Measurements from ENCODE around the gene MAPK10.

Gene MAPK10

DNA sequence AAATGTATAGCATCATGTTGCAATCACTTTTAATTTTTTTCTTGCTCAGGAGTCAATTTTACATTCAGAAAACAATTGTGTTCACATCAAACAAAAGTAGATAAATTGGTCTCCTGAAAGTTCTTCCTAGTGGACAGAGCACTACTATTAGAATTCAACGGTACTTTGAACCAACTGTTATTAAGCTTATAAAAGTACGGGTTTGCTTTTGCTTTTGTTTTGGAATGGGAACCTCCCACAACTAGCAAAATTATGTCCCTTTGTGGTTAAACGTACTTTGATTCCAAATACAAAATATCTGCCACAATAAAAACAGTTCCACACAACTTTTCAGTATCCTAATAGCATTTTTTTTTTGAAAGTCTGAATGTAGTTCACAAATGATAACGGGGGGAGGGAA, 8.6 kb upstream of the MAPK10 start:
- Histone ChIP-seq H3K4me3 (ENCODE audit: low read length) (no peak overlapping the region), H3K27ac (ENCODE audit: low read depth, low read length) (no peak overlapping the region), H3K36me3 (ENCODE audit: control insufficient read depth, insufficient read depth, low read length) (no peaks in the 10 kb centered on the region), H3K27me3 (ENCODE audit: control insufficient read depth, insufficient read depth, low read length) (no peaks in the 10 kb centered on the region), H3K9ac (ENCODE audit: low read length) (no peak overlapping the region), H3K4me1 (ENCODE audit: control insufficient read depth, insufficient read depth, low read length) (no peaks in the 10 kb centered on the region)

DNA sequence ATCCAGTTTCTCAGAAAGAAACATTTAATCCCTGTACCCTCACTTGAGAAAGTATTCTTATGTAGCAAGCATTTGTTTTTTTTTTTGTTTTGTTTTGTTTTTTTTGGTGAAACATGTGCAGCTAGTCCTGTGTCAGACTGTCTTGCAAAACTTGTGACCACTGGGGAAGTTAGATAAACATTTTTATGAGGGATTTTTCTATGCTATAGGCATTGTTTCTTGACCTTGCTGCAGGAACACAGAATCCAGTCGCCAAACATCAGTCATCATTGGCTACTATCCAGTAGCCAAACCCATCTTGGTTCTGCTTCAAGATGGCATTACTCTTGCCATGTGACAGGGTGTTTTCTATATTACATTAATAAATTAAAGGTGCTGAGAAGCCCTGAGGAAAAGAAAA, 7.7 kb upstream of the MAPK10 start:
- no peaks in the 10 kb centered on the region for H3K4me1 ChIP-seq (ENCODE audit: control insufficient read depth, insufficient read depth, low read length)

DNA sequence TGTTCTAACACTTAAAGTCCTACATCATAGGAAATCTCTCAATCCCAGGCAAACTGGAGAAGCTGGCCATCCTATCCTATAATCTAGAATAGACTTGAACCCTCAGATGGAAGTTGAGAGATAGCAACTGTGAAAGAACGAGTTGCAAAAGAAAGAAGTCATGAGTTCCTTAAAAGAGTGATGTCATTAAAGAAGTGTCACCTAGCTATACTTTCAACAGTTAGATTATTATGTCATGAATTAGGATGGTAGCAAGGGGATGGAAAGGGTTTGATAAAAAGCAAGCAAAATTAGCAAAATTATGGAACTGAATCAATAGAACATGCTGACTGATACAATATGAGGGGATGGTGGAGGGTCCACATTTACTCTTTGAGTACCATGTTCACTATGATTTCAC, 7.1 kb upstream of the MAPK10 start:
- H3K9ac ChIP-seq (ENCODE audit: low read length): no peak overlapping the region
- no peak overlapping the region for H3K4me3 ChIP-seq (ENCODE audit: low read length)
- no peaks in the 10 kb centered on the region for H3K27me3 ChIP-seq (ENCODE audit: control insufficient read depth, insufficient read depth, low read length)
- no peak overlapping the region for H3K27ac ChIP-seq (ENCODE audit: low read depth, low read length)
- H3K4me1 ChIP-seq (ENCODE audit: control insufficient read depth, insufficient read depth, low read length): no peaks in the 10 kb centered on the region
- no peaks in the 10 kb centered on the region for H3K36me3 ChIP-seq (ENCODE audit: control insufficient read depth, insufficient read depth, low read length)

More for the DNA sequence above, 7.7 kb upstream of the MAPK10 start:
- Histone ChIP-seq H3K27ac (ENCODE audit: low read depth, low read length) (no peak overlapping the region), H3K27me3 (ENCODE audit: control insufficient read depth, insufficient read depth, low read length) (no peaks in the 10 kb centered on the region), H3K9ac (ENCODE audit: low read length) (no peak overlapping the region), H3K36me3 (ENCODE audit: control insufficient read depth, insufficient read depth, low read length) (no peaks in the 10 kb centered on the region), H3K4me3 (ENCODE audit: low read length) (no peak overlapping the region)

DNA sequence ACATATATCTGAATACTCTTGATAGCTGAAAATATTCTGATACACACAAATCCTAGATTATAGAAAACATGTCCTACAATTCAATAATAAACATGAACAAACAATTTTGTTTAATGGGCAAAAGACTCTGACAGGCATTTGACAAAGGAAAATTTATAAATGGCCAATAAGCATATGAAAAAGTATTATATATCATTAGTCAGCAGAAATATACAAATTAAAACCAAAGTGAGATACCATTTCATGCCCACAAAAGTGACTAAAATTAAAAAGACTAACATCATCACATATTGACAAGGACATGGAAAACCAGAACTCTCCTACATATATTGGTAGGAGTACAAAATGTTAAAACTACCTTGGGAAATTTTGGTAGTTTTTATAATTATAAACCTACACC, 2.7 kb upstream of the MAPK10 start:
- Histone ChIP-seq H3K27ac (ENCODE audit: low read depth, low read length) (no peak overlapping the region), H3K4me1 (ENCODE audit: control insufficient read depth, insufficient read depth, low read length) (no peaks in the 10 kb centered on the region), H3K9ac (ENCODE audit: low read length) (no peak overlapping the region), H3K4me3 (ENCODE audit: low read length) (no peak overlapping the region), H3K27me3 (ENCODE audit: control insufficient read depth, insufficient read depth, low read length) (no peaks in the 10 kb centered on the region), H3K36me3 (ENCODE audit: control insufficient read depth, insufficient read depth, low read length) (no peaks in the 10 kb centered on the region)

DNA sequence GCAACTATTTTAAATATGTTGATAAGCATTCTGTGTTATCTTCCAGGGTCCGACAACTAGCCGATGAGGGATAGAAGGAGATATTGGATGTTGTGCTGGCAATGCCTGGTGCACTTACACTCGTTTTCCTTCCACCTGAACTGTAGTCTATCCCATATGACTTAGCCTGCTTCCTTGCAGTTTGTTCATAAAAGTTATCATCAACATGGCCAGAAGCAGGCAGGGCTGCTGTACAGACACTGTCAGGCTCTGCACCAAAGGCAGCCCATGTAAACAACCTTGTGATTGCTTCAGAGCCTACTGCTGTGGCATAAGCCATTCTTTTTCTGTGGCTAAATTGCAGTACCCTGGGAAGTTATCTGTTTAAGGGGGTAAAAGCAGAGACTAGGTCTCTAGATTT, 1.6 kb downstream of the MAPK10 start:
- Histone ChIP-seq H3K4me3 (ENCODE audit: low read length) (no peak overlapping the region), H3K27me3 (ENCODE audit: control insufficient read depth, insufficient read depth, low read length) (no peaks in the 10 kb centered on the region), H3K4me1 (ENCODE audit: control insufficient read depth, insufficient read depth, low read length) (no peaks in the 10 kb centered on the region), H3K9ac (ENCODE audit: low read length) (no peak overlapping the region), H3K36me3 (ENCODE audit: control insufficient read depth, insufficient read depth, low read length) (no peaks in the 10 kb centered on the region), H3K27ac (ENCODE audit: low read depth, low read length) (no peak overlapping the region)

DNA sequence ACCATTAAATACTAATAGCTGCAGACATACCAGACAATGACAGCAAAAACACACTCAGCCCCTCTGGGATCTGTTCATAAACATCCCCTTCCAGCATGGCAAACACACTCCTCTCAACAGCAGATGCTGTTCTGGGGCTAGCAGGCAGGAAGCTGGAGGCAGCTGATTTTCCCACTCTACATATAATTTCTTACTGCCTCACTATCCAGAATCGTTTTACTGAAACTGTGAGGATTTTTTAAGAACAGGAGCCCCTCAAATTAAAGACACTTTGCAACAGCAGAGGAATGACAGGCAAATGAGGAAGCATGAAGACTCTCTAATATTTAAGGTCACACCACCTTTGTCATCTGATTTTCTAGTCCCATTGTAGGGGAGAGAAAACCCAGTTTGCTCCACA, 2.2 kb downstream of the MAPK10 start:
- Histone ChIP-seq H3K9ac (ENCODE audit: low read length) (no peak overlapping the region), H3K4me1 (ENCODE audit: control insufficient read depth, insufficient read depth, low read length) (no peaks in the 10 kb centered on the region), H3K27me3 (ENCODE audit: control insufficient read depth, insufficient read depth, low read length) (no peaks in the 10 kb centered on the region), H3K27ac (ENCODE audit: low read depth, low read length) (no peak overlapping the region), H3K4me3 (ENCODE audit: low read length) (no peak overlapping the region), H3K36me3 (ENCODE audit: control insufficient read depth, insufficient read depth, low read length) (no peaks in the 10 kb centered on the region)

DNA sequence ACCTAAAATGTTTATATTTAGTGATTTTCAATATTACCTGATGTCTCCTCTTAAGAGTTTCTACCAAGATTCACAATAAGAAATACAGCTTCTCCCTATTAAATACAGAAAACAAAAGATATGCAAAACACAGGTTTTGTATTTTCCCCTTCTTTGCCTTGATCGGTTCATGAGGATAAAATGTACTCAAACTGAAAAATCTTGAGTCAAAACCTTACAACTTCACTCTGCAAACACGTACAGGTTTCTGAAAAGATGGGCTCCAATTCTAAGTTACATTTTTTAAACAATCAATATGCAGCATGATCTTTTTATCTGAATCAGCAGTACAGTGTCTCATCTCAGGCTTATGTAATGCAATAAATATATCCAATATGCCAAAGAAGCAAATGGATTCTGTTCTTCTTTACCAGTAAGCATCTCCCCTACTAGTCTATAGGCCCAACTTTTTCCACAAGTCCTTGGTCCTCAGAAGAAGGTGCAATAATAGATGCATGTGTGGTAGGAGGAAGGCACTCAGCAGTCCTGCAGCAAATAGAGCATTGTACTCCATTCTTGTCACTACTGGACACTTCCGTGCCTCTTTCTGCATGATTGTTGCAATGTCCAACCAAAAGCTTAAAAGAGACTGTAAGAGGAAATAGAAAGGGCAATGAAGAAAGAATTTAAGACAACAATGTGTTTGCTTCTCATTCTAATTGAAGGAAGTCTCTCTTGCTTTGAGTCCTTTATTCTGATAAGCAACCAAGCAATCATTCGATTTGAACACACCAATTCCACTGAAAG, 3.2 kb downstream of the MAPK10 start:
- Histone ChIP-seq H3K9ac (ENCODE audit: low read length) (no peak overlapping the region), H3K36me3 (ENCODE audit: control insufficient read depth, insufficient read depth, low read length) (no peaks in the 10 kb centered on the region), H3K27ac (ENCODE audit: low read depth, low read length) (no peak overlapping the region), H3K4me1 (ENCODE audit: control insufficient read depth, insufficient read depth, low read length) (no peaks in the 10 kb centered on the region), H3K27me3 (ENCODE audit: control insufficient read depth, insufficient read depth, low read length) (no peaks in the 10 kb centered on the region), H3K4me3 (ENCODE audit: low read length) (no peak overlapping the region)

DNA sequence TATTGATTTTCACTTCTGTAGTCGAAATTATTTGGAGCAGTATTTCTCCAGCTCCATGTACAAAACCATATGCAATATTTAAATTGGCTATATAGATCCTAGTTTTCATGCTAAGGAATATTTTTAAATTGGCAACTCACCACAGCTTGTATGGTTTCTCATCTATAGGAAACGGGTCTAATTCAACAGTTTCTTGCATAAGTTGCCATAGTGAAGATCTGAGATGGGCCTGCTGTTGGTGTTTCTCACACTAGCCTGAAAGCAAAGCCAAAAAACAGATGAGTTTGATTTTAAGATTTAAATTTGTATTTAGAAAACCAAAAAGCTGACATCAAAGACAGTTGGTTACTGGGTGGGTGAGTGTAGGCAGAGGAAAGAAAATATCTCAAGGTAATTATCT, 5.5 kb downstream of the MAPK10 start:
- H3K4me1 ChIP-seq (ENCODE audit: control insufficient read depth, insufficient read depth, low read length): no peaks in the 10 kb centered on the region
- H3K9ac ChIP-seq (ENCODE audit: low read length): no peak overlapping the region
- no peak overlapping the region for H3K4me3 ChIP-seq (ENCODE audit: low read length)
- H3K36me3 ChIP-seq (ENCODE audit: control insufficient read depth, insufficient read depth, low read length): no peaks in the 10 kb centered on the region
- no peak overlapping the region for H3K27ac ChIP-seq (ENCODE audit: low read depth, low read length)
- no peaks in the 10 kb centered on the region for H3K27me3 ChIP-seq (ENCODE audit: control insufficient read depth, insufficient read depth, low read length)

DNA sequence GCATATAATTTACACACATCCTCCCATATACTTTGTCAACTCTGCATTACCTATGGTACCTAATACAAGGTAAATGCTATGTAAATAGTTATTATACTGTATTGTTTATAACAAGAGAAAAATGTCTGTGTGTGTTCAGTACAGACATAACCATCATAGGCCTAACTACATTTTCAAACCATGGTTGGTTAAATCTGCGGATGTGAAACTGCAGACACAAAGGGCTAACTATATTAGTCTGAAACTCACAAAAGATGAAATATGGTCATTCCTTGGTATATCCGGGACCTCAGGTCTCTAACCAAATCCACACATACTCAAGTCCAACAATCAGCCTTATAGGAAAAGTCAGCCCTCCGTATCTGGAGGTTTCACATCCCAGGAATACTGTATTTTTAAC, 13.5 kb downstream of the MAPK10 start:
- H3K27me3 ChIP-seq (ENCODE audit: control insufficient read depth, insufficient read depth, low read length): no peaks in the 10 kb centered on the region
- H3K4me3 ChIP-seq (ENCODE audit: low read length): no peak overlapping the region
- no peak overlapping the region for H3K27ac ChIP-seq (ENCODE audit: low read depth, low read length)
- no peak overlapping the region for H3K9ac ChIP-seq (ENCODE audit: low read length)
- H3K4me1 ChIP-seq (ENCODE audit: control insufficient read depth, insufficient read depth, low read length): no peaks in the 10 kb centered on the region
- H3K36me3 ChIP-seq (ENCODE audit: control insufficient read depth, insufficient read depth, low read length): no peaks in the 10 kb centered on the region

DNA sequence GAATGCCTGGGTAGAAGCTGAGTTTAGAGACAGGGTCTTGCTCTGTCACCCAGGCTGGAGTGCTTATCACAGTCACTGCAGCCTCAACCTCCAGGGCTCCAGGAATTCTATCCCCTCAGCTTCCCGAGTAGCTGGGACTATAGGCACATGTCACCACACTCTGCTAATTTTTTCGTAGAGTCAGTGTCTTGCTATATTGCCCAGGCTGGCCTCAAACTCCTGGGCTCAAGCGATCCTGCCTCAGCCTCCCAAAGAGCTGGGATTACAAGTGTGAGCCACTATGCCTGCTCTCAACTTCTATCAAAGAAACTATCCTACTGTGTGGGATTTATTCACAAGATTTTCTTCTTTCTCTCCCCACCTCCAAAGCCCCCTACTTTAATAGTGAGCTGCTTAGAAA, 15.7 kb downstream of the MAPK10 start:
- Histone ChIP-seq H3K27ac (ENCODE audit: low read depth, low read length) (no peak overlapping the region), H3K4me1 (ENCODE audit: control insufficient read depth, insufficient read depth, low read length) (no peaks in the 10 kb centered on the region), H3K36me3 (ENCODE audit: control insufficient read depth, insufficient read depth, low read length) (no peaks in the 10 kb centered on the region), H3K9ac (ENCODE audit: low read length) (no peak overlapping the region), H3K27me3 (ENCODE audit: control insufficient read depth, insufficient read depth, low read length) (no peaks in the 10 kb centered on the region), H3K4me3 (ENCODE audit: low read length) (no peak overlapping the region)

DNA sequence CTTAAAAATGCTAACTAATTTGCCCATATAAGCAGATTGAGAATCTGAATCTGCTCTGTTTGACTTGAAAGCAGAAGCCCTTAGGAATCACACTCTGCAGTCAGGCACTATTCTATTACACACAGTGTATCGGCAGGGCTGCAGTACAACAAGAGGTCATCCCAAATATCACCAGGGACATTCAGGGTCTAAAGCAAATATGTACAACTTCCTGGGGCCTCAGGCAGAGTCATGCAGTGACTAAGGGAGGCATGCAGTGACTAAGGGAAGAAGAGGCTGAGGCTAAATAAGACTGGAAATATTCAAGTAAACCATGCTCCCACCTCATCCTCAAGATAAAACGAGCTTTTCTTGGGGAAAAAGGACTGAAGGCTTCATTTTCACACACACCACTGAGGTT, 20.9 kb downstream of the MAPK10 start:
- H3K4me1 ChIP-seq (ENCODE audit: control insufficient read depth, insufficient read depth, low read length): no peaks in the 10 kb centered on the region
- H3K9ac ChIP-seq (ENCODE audit: low read length): no peak overlapping the region
- no peak overlapping the region for H3K27ac ChIP-seq (ENCODE audit: low read depth, low read length)
- H3K4me3 ChIP-seq (ENCODE audit: low read length): no peak overlapping the region
- no peaks in the 10 kb centered on the region for H3K36me3 ChIP-seq (ENCODE audit: control insufficient read depth, insufficient read depth, low read length)
- H3K27me3 ChIP-seq (ENCODE audit: control insufficient read depth, insufficient read depth, low read length): no peaks in the 10 kb centered on the region

DNA sequence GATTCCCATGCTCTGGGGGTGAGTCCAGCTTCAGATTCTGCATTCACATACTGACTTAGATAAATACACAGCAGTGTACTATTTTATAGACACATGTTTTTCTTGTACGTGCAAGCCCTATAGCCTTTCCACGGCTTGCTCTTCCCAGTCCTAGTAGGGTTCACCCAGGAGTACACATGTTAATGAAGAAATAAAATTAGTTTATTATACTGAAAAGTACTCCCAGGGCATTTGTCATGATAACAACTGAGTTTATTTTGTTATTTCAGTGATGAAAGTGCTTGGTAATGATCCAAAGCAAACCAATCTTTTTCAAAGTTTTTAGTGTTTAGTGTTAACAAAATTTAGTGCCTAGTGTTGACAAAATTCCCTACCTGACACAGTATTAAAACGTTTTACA, 21.3 kb downstream of the MAPK10 start:
- Histone ChIP-seq H3K27ac (ENCODE audit: low read depth, low read length) (no peak overlapping the region), H3K4me1 (ENCODE audit: control insufficient read depth, insufficient read depth, low read length) (no peaks in the 10 kb centered on the region), H3K36me3 (ENCODE audit: control insufficient read depth, insufficient read depth, low read length) (no peaks in the 10 kb centered on the region), H3K9ac (ENCODE audit: low read length) (no peak overlapping the region), H3K4me3 (ENCODE audit: low read length) (no peak overlapping the region), H3K27me3 (ENCODE audit: control insufficient read depth, insufficient read depth, low read length) (no peaks in the 10 kb centered on the region)

DNA sequence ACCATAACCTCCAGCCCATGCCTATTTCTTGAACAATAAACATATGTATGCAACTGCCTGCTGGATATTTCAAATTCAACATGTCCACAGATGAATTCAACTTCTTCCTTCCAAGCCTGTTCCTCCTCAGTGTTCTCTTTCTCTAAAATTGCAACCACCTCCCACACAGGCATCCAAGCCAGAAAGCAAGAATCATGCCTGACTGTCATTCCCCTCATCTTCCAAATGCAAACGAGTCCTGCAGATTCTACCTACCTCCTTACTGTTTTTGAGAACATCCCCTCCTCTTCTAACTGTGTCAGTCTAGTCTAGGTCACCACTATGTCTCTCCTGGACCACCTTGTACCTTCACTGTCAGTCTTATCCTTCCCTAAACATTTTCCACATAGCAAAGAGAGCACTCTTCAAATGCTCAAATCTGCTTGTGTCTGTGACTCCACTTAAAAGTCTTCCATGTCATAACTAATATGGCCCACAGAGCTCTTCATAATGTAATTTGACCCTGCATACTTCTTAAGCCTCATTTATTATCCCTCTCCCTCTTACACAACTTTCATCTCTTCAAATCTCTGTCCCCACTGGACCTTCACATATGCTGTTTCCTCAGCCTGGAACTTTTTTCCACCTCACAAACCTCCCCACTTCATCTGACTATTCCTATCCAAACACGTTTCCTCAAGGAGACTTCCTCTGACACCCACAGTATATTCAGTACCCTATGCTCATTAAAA, 25.7 kb downstream of the MAPK10 start:
- Histone ChIP-seq H3K27ac (ENCODE audit: low read depth, low read length) (no peak overlapping the region), H3K27me3 (ENCODE audit: control insufficient read depth, insufficient read depth, low read length) (no peaks in the 10 kb centered on the region), H3K4me3 (ENCODE audit: low read length) (no peak overlapping the region), H3K4me1 (ENCODE audit: control insufficient read depth, insufficient read depth, low read length) (no peaks in the 10 kb centered on the region), H3K9ac (ENCODE audit: low read length) (no peak overlapping the region), H3K36me3 (ENCODE audit: control insufficient read depth, insufficient read depth, low read length) (no peaks in the 10 kb centered on the region)
